ENCODE data around the gene GPR17.

GPR17 gene

DNA sequence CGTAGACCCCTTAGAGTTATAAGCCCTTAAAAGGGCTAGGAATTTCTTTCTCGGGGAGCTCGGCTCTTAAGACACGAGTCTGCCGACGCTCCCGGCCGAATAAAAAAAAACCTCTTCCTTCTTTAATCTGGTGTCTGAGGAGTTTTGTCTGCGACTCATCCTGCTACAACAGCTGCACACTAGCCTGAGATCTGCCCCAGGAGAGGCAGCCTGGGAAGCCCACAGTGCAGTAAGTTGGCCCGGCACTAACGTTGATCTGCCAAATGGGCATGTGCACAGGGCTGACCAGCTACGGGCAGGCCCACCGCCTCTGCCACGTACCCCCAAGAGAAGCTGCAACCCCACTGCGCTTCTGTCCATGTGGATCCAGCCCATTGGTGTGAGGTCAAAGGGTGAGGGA, 37.8 kb downstream of the GPR17 start:
- Histone ChIP-seq H3K9ac (ENCODE audit: low read length) (no peak overlapping the region), H3K4me1 (ENCODE audit: control insufficient read depth, low read depth, low read length) (no peaks in the 10 kb centered on the region), H3K27me3 (ENCODE audit: control insufficient read depth, insufficient read depth, low read length) (no peaks in the 10 kb centered on the region), H3K27ac (ENCODE audit: low read length) (no peak overlapping the region), H3K9me3 (ENCODE audit: control insufficient read depth, low read depth, low read length) (no peaks in the 10 kb centered on the region), H3K36me3 (ENCODE audit: control insufficient read depth, low read depth, low read length) (no peaks in the 10 kb centered on the region), H3K4me3 (ENCODE audit: low read length) (no peak overlapping the region)

DNA sequence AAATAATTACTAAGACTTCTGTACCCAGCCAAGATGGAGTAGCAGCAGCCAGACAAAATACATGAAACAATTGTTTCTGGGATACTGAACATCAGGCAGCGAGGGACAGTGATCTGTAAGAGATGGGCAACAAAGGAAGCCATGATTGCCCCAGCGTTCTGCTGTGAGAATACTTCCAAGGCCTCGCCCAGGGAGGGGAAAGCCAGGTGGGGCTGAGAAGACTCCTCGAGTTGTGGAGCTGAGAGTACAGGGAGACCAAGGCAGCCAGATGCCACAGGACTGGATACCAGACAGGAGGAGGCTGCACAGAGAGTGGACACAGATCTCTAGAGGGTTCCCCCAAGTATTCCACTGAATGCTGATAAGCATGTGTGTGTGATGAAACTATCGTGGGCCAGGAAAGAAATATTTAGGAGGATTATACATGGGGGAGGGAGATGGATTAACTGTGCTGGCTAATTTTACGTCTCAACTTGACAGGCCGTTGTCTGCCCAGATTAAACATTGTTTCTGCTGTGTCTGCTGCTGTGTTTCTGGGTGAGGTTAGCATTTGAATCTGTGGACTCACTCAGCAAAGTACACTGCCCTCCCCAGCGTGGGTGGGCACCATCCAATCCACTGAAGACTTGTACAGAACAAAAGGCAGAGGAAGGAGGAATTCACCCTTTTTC, 39.6 kb downstream of the GPR17 start:
- Histone ChIP-seq H3K9ac (ENCODE audit: low read length) (no peak overlapping the region), H3K36me3 (ENCODE audit: control insufficient read depth, low read depth, low read length) (no peaks in the 10 kb centered on the region), H3K27me3 (ENCODE audit: control insufficient read depth, insufficient read depth, low read length) (no peaks in the 10 kb centered on the region), H3K4me3 (ENCODE audit: low read length) (no peak overlapping the region), H3K27ac (ENCODE audit: low read length) (no peak overlapping the region), H3K9me3 (ENCODE audit: control insufficient read depth, low read depth, low read length) (peaks cover 11% of the 10 kb centered on the region), H3K4me1 (ENCODE audit: control insufficient read depth, low read depth, low read length) (no peaks in the 10 kb centered on the region)

DNA sequence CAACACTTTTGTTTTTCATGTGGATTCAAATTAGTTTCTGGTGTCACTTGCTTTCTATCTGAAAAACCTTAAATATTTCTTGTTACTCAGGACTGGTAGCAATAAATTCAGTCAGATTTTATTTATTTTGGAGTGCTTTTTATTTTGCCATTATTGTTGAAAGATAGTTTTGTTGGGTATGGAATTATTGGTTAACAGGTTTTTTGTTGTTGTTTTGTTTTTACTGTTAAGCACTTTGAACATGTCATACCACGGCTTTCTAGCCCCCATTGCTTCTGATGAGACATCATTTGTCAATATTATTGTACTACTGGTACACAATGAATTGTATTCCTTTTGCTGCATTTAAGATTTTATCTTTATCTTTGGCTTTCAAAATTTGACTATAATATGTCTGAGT, 42.5 kb downstream of the GPR17 start:
- H3K4me1 ChIP-seq (ENCODE audit: control insufficient read depth, low read depth, low read length): no peaks in the 10 kb centered on the region
- H3K27ac ChIP-seq (ENCODE audit: low read length): no peak overlapping the region
- peaks cover 18% of the 10 kb centered on the region for H3K9me3 ChIP-seq (ENCODE audit: control insufficient read depth, low read depth, low read length)
- H3K36me3 ChIP-seq (ENCODE audit: control insufficient read depth, low read depth, low read length): no peaks in the 10 kb centered on the region
- H3K27me3 ChIP-seq (ENCODE audit: control insufficient read depth, insufficient read depth, low read length): no peaks in the 10 kb centered on the region
- no peak overlapping the region for H3K9ac ChIP-seq (ENCODE audit: low read length)
- H3K4me3 ChIP-seq (ENCODE audit: low read length): no peak overlapping the region

DNA sequence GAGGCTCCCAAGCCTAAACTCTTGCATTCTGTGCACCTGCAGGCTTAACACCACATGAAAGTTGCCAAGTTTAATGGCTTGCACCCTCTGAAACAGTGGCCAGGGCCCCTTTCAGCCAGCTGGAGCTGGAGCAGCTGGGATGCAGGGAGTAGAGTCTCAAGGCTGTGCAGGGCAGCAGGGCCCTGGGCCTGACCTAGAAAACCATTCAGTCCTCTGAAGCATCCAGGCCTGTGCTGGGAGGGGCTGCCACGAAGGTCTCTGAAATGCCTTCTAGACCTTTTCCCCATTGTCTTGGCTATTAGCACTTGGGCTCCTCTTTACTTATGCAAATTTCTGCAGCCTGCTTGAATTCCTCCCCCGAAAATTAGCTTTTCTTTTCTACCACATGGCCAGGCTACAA, 44.7 kb downstream of the GPR17 start:
- peaks cover 18% of the 10 kb centered on the region for H3K9me3 ChIP-seq (ENCODE audit: control insufficient read depth, low read depth, low read length)
- no peaks in the 10 kb centered on the region for H3K36me3 ChIP-seq (ENCODE audit: control insufficient read depth, low read depth, low read length)

DNA sequence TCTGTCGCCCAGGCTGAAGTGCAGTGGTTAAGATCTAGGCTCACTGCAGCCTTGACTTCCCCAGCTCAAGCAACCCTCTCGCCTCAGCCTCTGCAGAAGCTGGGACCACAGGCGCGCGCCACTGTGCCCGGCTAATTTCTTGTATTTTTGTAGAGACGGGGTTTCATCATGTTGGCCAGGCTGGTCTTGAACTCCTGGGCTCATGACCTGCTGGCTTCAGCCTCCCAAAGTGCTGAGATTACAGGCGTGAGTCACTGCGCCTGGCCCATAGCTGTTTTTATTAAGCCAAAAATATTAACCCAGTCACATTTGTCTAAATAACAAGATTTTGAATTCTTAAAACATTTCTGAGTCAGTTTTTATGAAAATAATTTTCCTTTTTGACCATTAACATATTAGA, 49.0 kb downstream of the GPR17 start:
- H3K9me3 ChIP-seq (ENCODE audit: control insufficient read depth, low read depth, low read length): peaks cover 13% of the 10 kb centered on the region
- no peak overlapping the region for H3K9ac ChIP-seq (ENCODE audit: low read length)
- H3K36me3 ChIP-seq (ENCODE audit: control insufficient read depth, low read depth, low read length): no peaks in the 10 kb centered on the region
- no peaks in the 10 kb centered on the region for H3K4me1 ChIP-seq (ENCODE audit: control insufficient read depth, low read depth, low read length)
- no peak overlapping the region for H3K27ac ChIP-seq (ENCODE audit: low read length)
- peaks cover 8% of the 10 kb centered on the region for H3K27me3 ChIP-seq (ENCODE audit: control insufficient read depth, insufficient read depth, low read length)
- H3K4me3 ChIP-seq (ENCODE audit: low read length): no peak overlapping the region

More for the DNA sequence above, 44.7 kb downstream of the GPR17 start:
- Histone ChIP-seq H3K27me3 (ENCODE audit: control insufficient read depth, insufficient read depth, low read length) (peaks cover 8% of the 10 kb centered on the region), H3K4me1 (ENCODE audit: control insufficient read depth, low read depth, low read length) (no peaks in the 10 kb centered on the region), H3K4me3 (ENCODE audit: low read length) (no peak overlapping the region), H3K27ac (ENCODE audit: low read length) (no peak overlapping the region), H3K9ac (ENCODE audit: low read length) (no peak overlapping the region)

DNA sequence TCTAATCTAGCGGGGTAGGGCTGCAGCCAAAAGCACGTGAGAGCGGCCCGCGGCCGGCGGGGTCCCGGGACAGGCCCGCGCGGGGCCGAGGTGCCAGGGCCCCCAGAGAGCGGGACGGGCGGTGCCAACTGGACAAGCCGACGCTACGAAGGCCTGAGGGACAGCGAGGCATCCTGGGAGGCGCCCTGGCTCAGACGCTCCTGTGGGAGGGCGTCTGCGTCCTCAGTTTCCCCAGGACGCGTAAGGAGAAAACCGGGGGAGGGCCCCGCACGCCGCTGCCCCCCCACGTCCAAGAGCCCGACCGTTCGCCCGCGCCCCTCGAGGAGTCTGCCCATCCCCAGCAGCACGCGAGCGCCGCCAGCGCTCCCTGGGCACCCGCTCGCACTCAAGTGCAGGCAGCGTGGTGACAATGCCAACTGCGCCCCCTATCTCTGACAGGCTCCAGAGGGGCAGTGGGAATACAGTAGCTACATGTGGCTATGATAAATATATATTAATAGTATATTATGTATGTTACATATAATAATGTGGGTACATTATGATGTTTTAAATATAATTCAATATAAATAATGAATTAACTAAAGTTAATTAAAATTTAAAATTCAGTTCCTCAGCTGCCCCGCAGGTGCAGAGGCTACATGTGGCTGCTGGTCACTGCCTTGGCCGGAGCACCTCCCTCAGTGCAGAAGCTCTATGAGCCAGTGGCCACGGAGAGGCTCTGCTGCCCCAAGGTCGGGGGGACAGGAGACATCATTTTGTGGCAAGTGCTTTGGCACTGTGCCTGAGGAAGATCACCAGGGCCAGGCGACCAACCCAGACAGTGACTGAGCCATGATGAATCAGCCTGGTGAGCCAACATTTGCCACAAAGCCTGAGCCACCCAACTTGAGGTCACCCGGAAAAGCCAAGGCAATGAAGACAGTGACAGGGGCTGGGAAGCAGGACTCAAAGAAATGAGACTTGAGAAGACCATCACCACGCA, 49.8 kb downstream of the GPR17 start:
- H3K27me3 ChIP-seq (ENCODE audit: control insufficient read depth, insufficient read depth, low read length): peaks cover 8% of the 10 kb centered on the region
- peaks cover 5% of the 10 kb centered on the region for H3K9me3 ChIP-seq (ENCODE audit: control insufficient read depth, low read depth, low read length)
- H3K36me3 ChIP-seq (ENCODE audit: control insufficient read depth, low read depth, low read length): no peaks in the 10 kb centered on the region
- H3K4me1 ChIP-seq (ENCODE audit: control insufficient read depth, low read depth, low read length): peaks cover 7% of the 10 kb centered on the region
- H3K4me3 ChIP-seq (ENCODE audit: low read length): no peak overlapping the region
- no peak overlapping the region for H3K27ac ChIP-seq (ENCODE audit: low read length)
- H3K9ac ChIP-seq (ENCODE audit: low read length): no peak overlapping the region

DNA sequence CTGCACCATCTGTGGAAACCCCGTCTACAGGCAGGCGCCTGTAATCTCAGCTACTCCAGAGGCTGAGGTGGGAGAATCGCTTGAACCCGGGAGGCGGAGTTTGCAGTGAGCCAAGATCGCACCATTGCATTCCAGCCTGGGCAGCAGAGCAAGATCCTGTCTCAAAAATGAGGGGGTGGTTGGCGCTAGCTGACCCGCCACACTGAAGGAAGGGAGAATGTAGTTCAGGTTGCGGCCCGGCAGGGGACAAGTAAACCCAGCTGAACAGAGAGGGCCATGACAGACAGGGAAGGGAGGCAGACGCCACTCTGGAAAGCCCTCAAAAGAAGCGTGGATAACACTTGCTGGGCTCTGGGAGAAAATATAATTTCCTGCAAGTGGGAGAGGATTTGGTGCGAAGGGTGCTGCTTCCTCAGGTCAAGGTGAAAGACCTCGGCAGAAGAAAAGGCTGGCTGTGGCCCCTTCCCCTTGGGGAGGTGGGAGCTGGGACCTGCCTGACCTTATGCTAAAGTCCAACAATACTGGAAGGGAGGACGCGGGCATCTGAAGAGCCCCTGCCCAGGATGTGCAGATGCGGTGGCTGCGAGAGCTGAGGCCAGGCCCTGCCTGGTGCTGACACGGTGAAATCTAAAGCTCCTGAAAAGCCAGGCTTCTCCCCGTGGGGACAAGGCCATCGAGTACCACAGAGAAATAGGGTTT, 51.7 kb downstream of the GPR17 start:
- peaks cover 8% of the 10 kb centered on the region for H3K27me3 ChIP-seq (ENCODE audit: control insufficient read depth, insufficient read depth, low read length)
- no peaks in the 10 kb centered on the region for H3K9me3 ChIP-seq (ENCODE audit: control insufficient read depth, low read depth, low read length)
- H3K27ac ChIP-seq (ENCODE audit: low read length): no peak overlapping the region
- no peaks in the 10 kb centered on the region for H3K36me3 ChIP-seq (ENCODE audit: control insufficient read depth, low read depth, low read length)
- peaks cover 14% of the 10 kb centered on the region for H3K4me1 ChIP-seq (ENCODE audit: control insufficient read depth, low read depth, low read length)
- no peak overlapping the region for H3K9ac ChIP-seq (ENCODE audit: low read length)
- H3K4me3 ChIP-seq (ENCODE audit: low read length): no peak overlapping the region

DNA sequence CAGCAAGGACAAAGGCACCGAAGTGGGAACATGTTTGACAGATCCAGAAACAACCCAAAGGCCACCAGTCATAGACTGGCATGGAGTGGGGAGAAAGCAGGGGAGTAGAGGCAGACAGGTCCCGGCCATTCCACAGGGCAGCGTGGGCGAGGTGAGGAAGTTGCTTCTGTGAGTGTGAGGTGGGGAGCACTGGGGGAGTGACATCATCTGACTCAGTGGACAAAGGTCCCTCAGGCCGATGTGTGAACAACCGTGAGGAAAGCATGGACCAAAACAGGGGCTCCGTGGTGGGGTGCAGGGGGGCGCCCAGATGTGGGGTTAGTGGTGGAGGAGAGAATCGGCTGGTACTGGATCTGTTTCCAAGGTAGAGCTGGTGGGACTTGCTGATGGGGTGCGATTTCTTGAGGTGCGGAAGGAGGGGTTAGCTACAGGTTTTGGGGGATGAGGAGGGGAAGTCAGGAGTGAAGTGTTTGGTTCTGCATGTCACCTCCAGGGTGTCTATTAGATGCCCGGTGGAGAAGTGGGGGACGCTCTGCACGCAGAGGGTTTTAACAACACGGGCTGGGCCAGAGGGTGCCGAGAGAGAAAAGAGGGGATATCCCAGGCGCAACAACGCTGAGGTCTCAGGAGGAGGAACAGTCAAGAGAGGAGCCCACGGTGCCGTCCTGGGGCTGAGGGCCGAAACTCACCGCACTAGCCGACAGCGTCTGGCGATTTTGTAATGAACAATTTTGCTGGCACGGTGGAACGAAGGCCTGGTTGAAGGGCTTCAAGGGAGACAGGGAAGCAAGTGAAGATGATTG, 52.8 kb downstream of the GPR17 start:
- H3K9me3 ChIP-seq (ENCODE audit: control insufficient read depth, low read depth, low read length): no peaks in the 10 kb centered on the region
- peaks cover 21% of the 10 kb centered on the region for H3K4me1 ChIP-seq (ENCODE audit: control insufficient read depth, low read depth, low read length)
- H3K9ac ChIP-seq (ENCODE audit: low read length): no peak overlapping the region
- H3K27me3 ChIP-seq (ENCODE audit: control insufficient read depth, insufficient read depth, low read length): peaks cover 8% of the 10 kb centered on the region
- no peak overlapping the region for H3K27ac ChIP-seq (ENCODE audit: low read length)
- H3K36me3 ChIP-seq (ENCODE audit: control insufficient read depth, low read depth, low read length): peaks cover 6% of the 10 kb centered on the region
- H3K4me3 ChIP-seq (ENCODE audit: low read length): no peak overlapping the region

DNA sequence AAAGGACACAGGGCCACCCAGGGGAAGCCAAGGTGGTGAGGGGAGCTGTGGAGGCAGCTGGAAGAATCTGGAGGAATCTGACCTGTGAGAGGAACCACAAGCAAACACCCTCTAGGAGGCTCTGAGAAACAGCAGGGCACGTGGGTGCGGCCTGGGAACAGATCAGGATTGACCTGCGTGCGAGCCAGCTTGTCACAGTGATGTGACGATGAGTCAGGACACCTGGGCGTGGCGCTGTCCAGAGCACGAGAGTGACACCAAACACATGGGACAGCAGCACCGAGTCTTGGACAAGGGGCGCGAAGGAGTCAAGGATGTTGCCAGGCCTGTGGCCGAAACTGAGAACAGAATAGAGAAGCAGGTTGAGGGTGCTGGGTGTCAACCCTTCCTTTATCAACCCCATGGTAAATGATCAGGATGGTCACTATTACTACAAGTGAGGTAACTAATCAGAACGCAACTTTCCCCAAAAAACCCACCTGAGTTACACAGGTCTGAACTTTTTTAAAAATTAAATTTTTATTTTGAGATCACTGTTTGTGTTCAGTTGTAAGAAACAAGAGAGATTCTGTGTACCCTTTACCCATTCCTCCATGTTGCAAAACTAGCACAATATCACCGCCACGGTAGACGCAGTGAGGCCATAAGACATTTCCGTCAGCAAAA, 54.7 kb downstream of the GPR17 start:
- peaks cover 13% of the 10 kb centered on the region for H3K36me3 ChIP-seq (ENCODE audit: control insufficient read depth, low read depth, low read length)
- H3K27me3 ChIP-seq (ENCODE audit: control insufficient read depth, insufficient read depth, low read length): no peaks in the 10 kb centered on the region
- H3K4me1 ChIP-seq (ENCODE audit: control insufficient read depth, low read depth, low read length): peaks cover 21% of the 10 kb centered on the region
- H3K9ac ChIP-seq (ENCODE audit: low read length): peak overlapping the region; percentile 78
- no peaks in the 10 kb centered on the region for H3K9me3 ChIP-seq (ENCODE audit: control insufficient read depth, low read depth, low read length)
- peak overlapping the region; percentile 78 for H3K27ac ChIP-seq (ENCODE audit: low read length)
- H3K4me3 ChIP-seq (ENCODE audit: low read length): peak overlapping the region; percentile 90

DNA sequence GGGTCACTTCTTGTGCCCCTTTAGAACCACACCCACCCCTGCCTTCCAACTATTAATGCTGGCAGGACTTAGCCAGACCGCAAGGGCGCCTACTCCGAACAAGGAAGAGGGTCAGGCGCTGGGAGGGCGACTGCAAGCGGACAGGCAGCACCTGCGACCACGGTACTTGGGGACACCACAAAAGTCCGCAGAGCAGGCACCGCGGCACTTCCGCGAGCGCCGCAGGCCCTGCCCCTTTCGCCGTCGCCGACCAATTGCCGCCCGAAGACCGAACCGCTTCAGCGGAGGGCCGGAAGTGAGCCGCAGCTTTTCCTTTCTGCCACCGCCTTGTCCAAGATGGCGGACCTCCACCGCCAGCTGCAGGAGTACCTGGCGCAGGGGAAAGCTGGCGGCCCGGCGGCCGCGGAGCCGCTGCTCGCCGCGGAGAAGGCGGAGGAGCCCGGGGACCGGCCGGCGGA, 55.3 kb downstream of the GPR17 start, which contains the start of gene SFT2D3:
Gene SFT2D3, plus strand, starts transcription at position 305 of the 458 bp plus-strand sequence. Its CDS starts 32 bp downstream, at position 337.
- no peaks in the 10 kb centered on the region for H3K27me3 ChIP-seq (ENCODE audit: control insufficient read depth, insufficient read depth, low read length)
- peak within 1 kb of the TSS; percentile 90 for H3K4me3 ChIP-seq (ENCODE audit: low read length)
- H3K4me1 ChIP-seq (ENCODE audit: control insufficient read depth, low read depth, low read length): peaks cover 21% of the 10 kb centered on the region
- H3K36me3 ChIP-seq (ENCODE audit: control insufficient read depth, low read depth, low read length): peaks cover 18% of the 10 kb centered on the region
- H3K9me3 ChIP-seq (ENCODE audit: control insufficient read depth, low read depth, low read length): no peaks in the 10 kb centered on the region
- peak within 1 kb of the TSS; percentile 78 for H3K9ac ChIP-seq (ENCODE audit: low read length)
- peak within 1 kb of the TSS; percentile 78 for H3K27ac ChIP-seq (ENCODE audit: low read length)
